Neural cell (in vitro differentiated cells): Measurements from ENCODE around the gene ZNF586. TPM values are rescaled to one million over a fixed set of nuclear protein-coding genes. Genes with fewer than 3 reads are reported as not detected.

Experiments
- H2AFZ ChIP-seq: fragments of 200-600, 300-800 bp; sonication (generic), shearing (Covaris generic); 2 replicates; pipeline ENCODE4 v1.6.0; 2014; ENCODE audit warnings: low read depth, mild to moderate bottlenecking, antibody characterized with exemption, low read length, moderate library complexity
- H3F3A ChIP-seq: fragments of 200-600 bp; shearing (Covaris generic); 2 replicates; pipeline ENCODE4 v1.6.1; 2016; ENCODE audit warnings: mild to moderate bottlenecking, moderate library complexity, mixed read lengths, antibody characterized with exemption, low read length; ENCODE audit not compliant: insufficient read depth, poor library complexity, severe bottlenecking
- H3K27ac ChIP-seq: fragments of 200-600, 300-800 bp; sonication (generic), shearing (Covaris generic); 2 replicates; pipeline ENCODE4 v1.5.1; 2014; ENCODE audit warnings: mild to moderate bottlenecking, low read length, moderate library complexity
- H3K27me3 ChIP-seq: fragments of 300-800, 200-600 bp; sonication (generic), shearing (Covaris generic); 2 replicates; pipeline ENCODE4 v1.6.0; 2014; ENCODE audit warnings: mild to moderate bottlenecking, low read depth, low read length, moderate library complexity; ENCODE audit not compliant: insufficient read depth
- H3K36me3 ChIP-seq: fragments of 300-800, 200-600 bp; sonication (generic), shearing (Covaris generic); 2 replicates; pipeline ENCODE4 v1.5.1; 2014; ENCODE audit warnings: mild to moderate bottlenecking, antibody characterized with exemption, low read length, moderate library complexity; ENCODE audit not compliant: insufficient read depth
- H3K4me2 ChIP-seq: fragments of 300-800, 200-600 bp; sonication (generic), shearing (Covaris generic); 2 replicates; pipeline ENCODE4 v1.6.0; 2014; ENCODE audit warnings: mild to moderate bottlenecking, low read length
- H3K4me3 ChIP-seq: fragments of 300-800, 200-600 bp; sonication (generic), shearing (Covaris generic); 2 replicates; pipeline ENCODE4 v1.5.1; 2014; ENCODE audit warnings: mild to moderate bottlenecking, low read length, moderate library complexity
- H3K79me2 ChIP-seq: fragments of 200-600 bp; shearing (Covaris generic); replicated peaks from 2 replicates; pipeline ENCODE4 v1.6.0; 2014; ENCODE audit warnings: mild to moderate bottlenecking, low read length, moderate library complexity; ENCODE audit not compliant: insufficient read depth
- H3K9ac ChIP-seq: fragments of 300-800, 200-600 bp; sonication (generic), shearing (Covaris generic); 2 replicates; pipeline ENCODE4 v1.6.1; 2016; ENCODE audit warnings: mild to moderate bottlenecking, low read length, mixed read lengths
- H3K9me2 ChIP-seq: fragments of 200-600 bp; shearing (Covaris generic); 2 replicates; pipeline ENCODE4 v1.6.1; 2016; ENCODE audit warnings: mild to moderate bottlenecking, low read length, mixed read lengths; ENCODE audit not compliant: insufficient read depth
- H3K9me3 ChIP-seq: fragments of 200-600, 300-800 bp; sonication (generic), shearing (Covaris generic); 2 replicates; pipeline ENCODE4 v1.6.1; 2016; ENCODE audit warnings: mild to moderate bottlenecking, mixed run types, low read length, moderate library complexity, mixed read lengths
- H4K20me1 ChIP-seq: fragments of 200-600 bp; shearing (Covaris generic); 2 replicates; pipeline ENCODE4 v1.6.1; 2016; ENCODE audit warnings: mild to moderate bottlenecking, mixed run types; ENCODE audit not compliant: insufficient read depth
- CTCF ChIP-seq: fragments of 450-650 bp; IDR thresholded peaks from 2 replicates; pipeline ENCODE4 v1.5.1; 2014; ENCODE audit warnings: antibody characterized with exemption, mild to moderate bottlenecking, moderate library complexity; ENCODE audit not compliant: poor library complexity, severe bottlenecking
- EP300 ChIP-seq: fragments of 450-650 bp; conservative IDR thresholded peaks from 2 replicates; pipeline ENCODE4 v1.6.1; 2014; ENCODE audit warnings: antibody characterized with exemption, mild to moderate bottlenecking, moderate library complexity; ENCODE audit not compliant: poor library complexity, severe bottlenecking
- EZH2 ChIP-seq: fragments of 200-600, 300-800 bp; shearing (Covaris generic), sonication (generic); IDR thresholded peaks from 2 replicates; pipeline ENCODE4 v1.6.1; 2014; ENCODE audit warnings: antibody characterized with exemption, low read length, borderline replicate concordance, mild to moderate bottlenecking; ENCODE audit not compliant: insufficient read depth, poor library complexity, severe bottlenecking
- MXI1 ChIP-seq: fragments of 450-650 bp; conservative IDR thresholded peaks from 2 replicates; pipeline ENCODE4 v1.6.1; 2014; ENCODE audit warnings: antibody characterized with exemption, mild to moderate bottlenecking; ENCODE audit not compliant: poor library complexity, severe bottlenecking
- POLR2AphosphoS5 ChIP-seq: IDR thresholded peaks from 2 replicates; pipeline ENCODE4 v1.6.1; 2012
- RAD21 ChIP-seq: fragments of 450-650 bp; conservative IDR thresholded peaks from 2 replicates; pipeline ENCODE4 v1.6.1; 2014; ENCODE audit warnings: antibody characterized with exemption, mild to moderate bottlenecking, moderate library complexity
- REST ChIP-seq: IDR thresholded peaks from 2 replicates; pipeline ENCODE4 v1.6.1; 2012; ENCODE audit warnings: borderline replicate concordance
- SMC3 ChIP-seq: fragments of 450-650 bp; conservative IDR thresholded peaks from 2 replicates; pipeline ENCODE4 v1.6.1; 2014; ENCODE audit warnings: antibody characterized with exemption, mild to moderate bottlenecking, moderate library complexity; ENCODE audit not compliant: poor library complexity
- TAF1 ChIP-seq: IDR thresholded peaks from 2 replicates; pipeline ENCODE4 v1.6.1; 2012; ENCODE audit warnings: low read depth
- polyA plus RNA-seq: library from polyadenylated mRNA; depleted of rRNA; stranded (reverse); fragments of >200 nt; gene quantifications from 2 replicates; pipeline ENCODE4 v1.2.3, GENCODE V29; 2014

The ZNF586 gene
- polyA plus RNA-seq, 1 donor from 2014 or later: 22.0 TPM

GRCh38 chr19:57778336-57778735 lies 8.9 kb downstream of the ZNF586 start:
- H3K9me2 ChIP-seq: no peaks in the 10 kb centered on the region
- H3K4me2 ChIP-seq: no peak overlapping the region
- TF ChIP-seq CTCF (no peak), TAF1 (no peak), MXI1 (no peak), EP300 (no peak), RAD21 (no peak), EZH2 (no peak), POLR2AphosphoS5 (no peak), SMC3 (no peak), REST (no peak)
- no peak overlapping the region for H2AFZ ChIP-seq
- no peak overlapping the region for H3K27ac ChIP-seq
- H3K4me3 ChIP-seq: no peak overlapping the region
- peaks cover 51% of the 10 kb centered on the region for H3K79me2 ChIP-seq
- H3K36me3 ChIP-seq: peaks cover 29% of the 10 kb centered on the region
- no peaks in the 10 kb centered on the region for H4K20me1 ChIP-seq
- H3K9ac ChIP-seq: no peak overlapping the region
- H3K9me3 ChIP-seq: peaks cover 7% of the 10 kb centered on the region
- H3F3A ChIP-seq: no peaks in the 10 kb centered on the region
- no peaks in the 10 kb centered on the region for H3K27me3 ChIP-seq

DNA sequence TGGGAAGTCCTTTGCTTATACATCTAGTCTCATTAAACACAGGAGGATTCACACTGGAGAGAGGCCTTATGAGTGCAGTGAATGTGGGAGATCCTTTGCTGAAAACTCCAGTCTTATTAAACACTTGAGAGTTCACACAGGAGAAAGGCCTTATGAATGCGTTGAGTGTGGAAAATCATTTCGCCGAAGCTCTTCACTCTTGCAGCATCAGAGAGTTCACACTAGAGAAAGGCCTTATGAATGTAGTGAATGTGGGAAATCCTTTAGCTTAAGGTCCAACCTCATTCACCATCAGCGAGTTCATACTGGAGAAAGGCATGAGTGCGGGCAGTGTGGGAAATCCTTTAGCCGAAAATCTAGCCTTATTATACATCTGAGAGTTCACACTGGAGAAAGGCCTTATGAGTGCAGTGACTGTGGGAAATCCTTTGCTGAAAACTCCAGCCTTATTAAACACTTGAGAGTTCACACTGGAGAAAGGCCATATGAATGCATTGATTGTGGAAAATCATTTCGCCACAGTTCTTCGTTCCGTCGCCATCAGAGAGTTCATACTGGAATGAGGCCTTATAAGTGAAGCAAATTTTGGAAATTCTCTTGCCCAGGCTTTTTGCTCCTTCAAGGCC lies 9.9 kb downstream of the ZNF586 start:
- Histone ChIP-seq H3K27me3 (no peaks in the 10 kb centered on the region), H3K9me3 (peaks cover 7% of the 10 kb centered on the region), H3K79me2 (peaks cover 45% of the 10 kb centered on the region), H3F3A (no peaks in the 10 kb centered on the region), H3K36me3 (peaks cover 29% of the 10 kb centered on the region), H3K27ac (no peak overlapping the region), H2AFZ (no peak overlapping the region), H4K20me1 (no peaks in the 10 kb centered on the region), H3K4me2 (no peak overlapping the region), H3K9me2 (no peaks in the 10 kb centered on the region), H3K4me3 (no peak overlapping the region), H3K9ac (no peak overlapping the region)
- TF ChIP-seq POLR2AphosphoS5 (no peak), EZH2 (no peak), MXI1 (no peak), TAF1 (no peak), REST (no peak), EP300 (no peak), RAD21 (no peak), SMC3 (no peak), CTCF (no peak)
